Right ventricle myocardium superior (tissue), 1 donor: ENCODE data around the gene RACK1. TPM values are rescaled to one million over a fixed set of nuclear protein-coding genes. Genes with fewer than 3 reads are reported as not detected.
"Not testable (repeated sequence)": the region's sequence is repeated elsewhere in the genome, so short reads cannot be mapped to it uniquely, and the experiment has no call there.

ENCODE experiments used
- ATAC-seq: fragments of 200-7000 bp; cut with Tn5 transposase; one replicate; pipeline ENCODE4 v1.9.1; 2020; ENCODE audit warnings: mild to moderate bottlenecking; ENCODE audit not compliant: poor library complexity
- DNase-seq: peaks from one replicate; pipeline ENCODE4 v3.0.0-alpha.2; 2020
- intact Hi-C: fragments of 100-400 bp; cut with DNase I; formaldehyde crosslinking; loops from one replicate; pipeline ENCODE4 v1.11.2; 2022
- long read RNA-seq: library from polyadenylated mRNA; unstranded; transcript quantifications from one replicate; pipeline ENCODE4 v2.0.0, GENCODE V29; 2021
- total RNA-seq: library from RNA; stranded (reverse); fragmentation: NEBNext Ultra II Directional; extraction: Animal tissue kit (Norgen Biotek cat#: 25700); gene quantifications from one replicate; pipeline ENCODE4 v1.2.1, GENCODE V29; 2021
- donor health status: DM: no; HTN: yes; CAD: no; lungs with severe emphysema.

Gene RACK1
- 577 TPM for total RNA-seq
- long read RNA-seq, transcript RACK1-210 (8 exons, 1,098 nt) = minor isoform, 7 of 653 reads
- long read RNA-seq, transcript RACK1-227 (8 exons, 1,403 nt) = major isoform, 622 of 653 reads
- long read RNA-seq, partial matches to known transcripts = 7 of 653 reads
- long read RNA-seq, other reads (novel, unspliced or antisense) = 11 of 653 reads

- DNase-seq = peak; percentile 93
- peak; percentile 74 for ATAC-seq
- intact Hi-C loops = loop anchor here (2.0 kb wide), 1 partner anchor 19 kb away; no protein-coding TSS in a partner anchor
Observed at GRCh38 chr5:181243564-181244343, at the start of gene RACK1. Gene RACK1, minus strand, starts transcription at chr5:181243906. Its CDS starts 106 bp downstream, at chr5:181243800.

GRCh38 chr5:181287331-181287730 lies 43.6 kb upstream of the RACK1 start:
- intact Hi-C loops, DNase-seq: not testable (repeated sequence)

GRCh38 chr5:181285962-181286705 lies 42.4 kb upstream of the RACK1 start:
- intact Hi-C loops, DNase-seq, ATAC-seq: not testable (repeated sequence)

More at GRCh38 chr5:181287331-181287730, 43.6 kb upstream of the RACK1 start:
- ATAC-seq = not testable (repeated sequence)

DNA sequence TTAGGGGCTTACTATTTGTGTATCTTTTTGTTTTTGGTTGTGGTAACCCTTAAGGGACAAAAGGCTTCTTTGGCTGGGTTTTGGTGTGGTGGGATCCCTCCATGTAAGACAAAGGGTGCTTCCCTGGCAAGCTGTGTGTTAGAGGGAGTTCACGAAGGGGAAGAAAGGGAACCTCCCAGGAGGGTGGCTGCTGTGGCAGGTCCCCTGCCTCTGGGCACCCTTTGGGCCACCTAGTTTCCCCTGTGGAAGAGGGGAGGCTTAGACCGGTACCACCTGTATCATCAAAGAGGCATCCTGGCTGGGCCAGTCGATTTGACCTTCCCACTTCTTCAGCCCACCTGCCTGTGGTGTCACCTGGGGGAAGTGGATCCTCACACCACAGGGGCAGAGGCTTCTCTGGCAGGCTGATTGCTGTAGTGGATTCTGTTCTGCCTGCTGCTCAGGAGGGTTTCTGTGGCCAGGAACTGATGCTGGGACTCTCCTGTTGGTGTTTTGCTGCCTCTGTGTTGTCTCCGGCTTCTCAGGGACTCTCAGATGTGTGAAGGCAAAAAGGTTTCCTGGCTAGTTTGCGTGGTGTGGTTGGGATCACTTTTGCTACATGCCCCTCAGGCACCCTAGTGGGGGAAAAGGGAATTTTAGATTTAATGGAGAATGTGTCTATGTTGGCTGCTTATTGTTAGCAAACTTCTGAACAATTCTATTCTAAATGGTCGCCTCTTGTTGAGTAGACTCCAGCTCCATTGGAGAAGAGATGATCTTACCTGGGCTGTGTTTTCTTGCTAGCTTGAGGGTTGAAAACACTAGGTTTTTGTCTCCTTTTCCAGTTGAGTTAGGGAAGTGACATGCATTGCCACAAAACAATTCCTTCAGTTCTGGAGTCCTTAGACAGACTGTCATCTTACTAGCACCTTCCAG lies 40.4 kb upstream of the RACK1 start:
- DNase-seq, ATAC-seq, intact Hi-C loops: not testable (repeated sequence)

- intact Hi-C loops = no loop called here
- no peak for ATAC-seq
- DNase-seq = no peak
Observed at GRCh38 chr5:181283347-181283746, 39.6 kb upstream of the RACK1 start.

GRCh38 chr5:181282874-181283273 lies 39.2 kb upstream of the RACK1 start:
- DNase-seq (no peak), ATAC-seq (no peak)
- intact Hi-C loops = no loop called here

DNA sequence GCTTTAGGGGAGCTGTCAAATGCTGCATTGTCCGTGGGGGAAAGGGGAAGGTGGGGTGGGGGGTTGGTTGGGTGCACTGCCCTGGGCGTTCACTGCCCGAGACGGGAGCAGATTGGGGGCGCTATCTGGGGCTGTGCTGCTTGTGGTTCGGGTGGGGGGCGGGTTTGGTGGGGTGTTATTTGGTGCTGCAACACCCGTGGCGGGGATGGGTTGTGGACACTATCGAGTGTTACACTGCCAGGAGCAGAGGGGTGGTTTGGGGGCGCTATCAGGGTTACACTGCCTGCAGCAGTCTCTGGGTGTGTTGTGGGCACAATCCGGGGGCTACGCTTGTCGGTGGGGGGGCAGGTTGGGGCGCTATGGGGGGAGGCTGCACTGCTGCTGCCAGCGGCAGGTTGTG lies 38.7 kb upstream of the RACK1 start:
- intact Hi-C loops, DNase-seq, ATAC-seq: not testable (repeated sequence)

DNA sequence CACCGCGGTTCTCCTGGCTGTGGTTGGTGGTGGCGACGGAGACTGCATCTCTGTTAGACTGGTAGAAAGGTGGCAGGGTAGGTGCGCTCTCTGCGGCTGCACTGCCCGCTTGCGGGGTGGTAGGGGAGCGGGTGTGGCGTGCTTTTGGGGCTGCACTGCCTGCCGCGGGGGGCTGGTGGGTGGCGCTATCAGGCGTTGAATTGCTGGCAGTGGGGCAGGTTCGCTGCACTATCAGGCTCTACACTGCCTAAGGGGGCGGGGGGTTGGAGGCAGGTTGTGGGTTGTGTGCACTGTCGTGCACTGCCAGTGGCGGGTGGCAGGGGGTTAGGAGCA lies 38.2 kb upstream of the RACK1 start:
- intact Hi-C loops = no loop called here
- ATAC-seq (no peak), DNase-seq (no peak)

DNA sequence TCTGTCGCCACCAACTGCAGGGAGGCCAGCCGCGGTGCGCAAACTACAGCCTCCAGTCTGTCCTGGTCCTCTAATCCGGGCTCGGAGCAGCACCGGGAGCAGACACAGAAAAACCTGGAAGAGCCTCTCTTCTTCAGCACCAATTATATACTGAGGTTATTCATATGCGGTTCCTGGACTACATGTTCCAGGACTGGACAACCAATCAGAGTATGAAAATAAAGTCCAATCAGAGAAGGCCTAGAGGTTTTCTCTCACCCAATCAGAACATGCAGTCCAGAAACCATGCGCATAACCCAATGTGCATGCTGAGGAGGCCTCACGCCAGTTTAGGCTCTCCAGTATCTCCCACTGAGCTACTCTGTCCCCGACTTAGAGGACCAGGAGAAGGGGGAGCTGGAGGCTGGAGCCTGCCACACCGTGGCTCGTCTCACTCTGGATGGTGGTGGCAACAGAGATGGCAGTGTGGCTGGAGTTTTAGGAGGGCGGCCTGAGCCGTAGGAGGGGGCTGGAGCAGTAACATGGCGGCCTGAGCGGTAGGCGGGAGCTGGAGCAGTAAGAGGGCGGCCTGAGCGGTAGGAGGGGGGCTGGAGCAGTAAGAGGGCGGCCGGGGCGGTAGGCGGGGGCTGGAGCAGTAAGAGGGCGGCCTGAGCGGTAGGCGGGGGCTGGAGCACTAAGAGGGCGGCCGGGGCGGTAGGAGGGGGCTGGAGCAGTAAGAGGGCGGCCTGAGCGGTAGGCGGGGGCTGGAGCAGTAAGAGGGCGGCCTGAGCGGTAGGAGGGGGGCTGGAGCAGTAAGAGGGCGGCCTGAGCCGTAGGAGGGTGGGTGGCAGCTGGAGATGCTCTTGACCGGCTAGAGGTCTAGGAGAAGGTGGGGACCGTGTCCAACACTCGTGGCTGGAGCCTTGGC lies 37.6 kb upstream of the RACK1 start:
- intact Hi-C loops = no loop called here
- DNase-seq (no peak), ATAC-seq (no peak)

DNA sequence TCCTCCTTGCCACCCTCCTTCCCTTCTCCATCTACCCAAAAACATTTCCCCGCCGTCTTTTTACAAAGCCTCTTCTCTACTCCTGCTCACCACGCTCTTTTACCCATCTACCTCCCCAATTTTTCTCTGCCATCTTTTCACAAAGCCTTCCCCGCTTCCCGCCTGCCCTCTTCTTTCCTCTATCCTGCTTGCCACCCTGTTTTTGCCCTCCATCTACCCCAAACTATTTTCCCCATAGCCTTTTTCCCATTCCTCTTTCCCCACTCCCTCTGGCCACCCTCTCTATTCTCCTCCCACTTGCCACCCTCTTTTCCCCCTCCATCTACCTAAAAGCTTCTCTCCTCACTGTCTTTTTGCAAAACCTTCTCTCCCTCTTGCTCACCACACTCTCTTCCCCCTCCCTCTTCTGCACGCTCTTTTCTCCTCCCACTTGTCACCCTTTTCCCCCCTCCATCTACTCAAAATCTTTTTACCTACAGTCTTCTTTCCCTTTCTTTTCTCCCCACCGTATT lies 36.6 kb upstream of the RACK1 start:
- intact Hi-C loops = no loop called here
- ATAC-seq (no peak), DNase-seq (no peak)

GRCh38 chr5:181273433-181273744 lies 29.7 kb upstream of the RACK1 start:
- peak; percentile 50 for DNase-seq
- intact Hi-C loops = not testable (repeated sequence)
- ATAC-seq = peak; percentile 64

DNA sequence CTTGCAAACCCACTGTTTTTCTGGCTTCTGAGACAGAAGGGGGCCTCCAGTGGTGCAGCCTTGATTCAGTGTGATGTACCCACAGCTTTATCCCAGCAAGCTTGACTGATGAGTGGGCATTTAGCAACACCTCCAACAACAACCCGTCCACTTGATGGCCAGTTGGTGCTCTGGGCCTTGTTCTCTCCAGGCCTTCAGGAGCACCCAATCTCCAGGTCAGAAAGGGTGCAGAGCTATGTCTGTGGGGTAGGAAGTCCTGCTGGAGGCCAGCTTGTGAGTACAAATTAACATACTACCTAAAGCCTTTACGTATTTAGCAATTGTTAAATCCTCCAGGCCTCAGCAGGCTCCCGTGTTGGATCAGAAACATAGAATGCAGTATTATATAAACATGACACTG lies 27.4 kb upstream of the RACK1 start:
- intact Hi-C loops = no loop called here
- ATAC-seq = no peak
- no peak for DNase-seq

DNA sequence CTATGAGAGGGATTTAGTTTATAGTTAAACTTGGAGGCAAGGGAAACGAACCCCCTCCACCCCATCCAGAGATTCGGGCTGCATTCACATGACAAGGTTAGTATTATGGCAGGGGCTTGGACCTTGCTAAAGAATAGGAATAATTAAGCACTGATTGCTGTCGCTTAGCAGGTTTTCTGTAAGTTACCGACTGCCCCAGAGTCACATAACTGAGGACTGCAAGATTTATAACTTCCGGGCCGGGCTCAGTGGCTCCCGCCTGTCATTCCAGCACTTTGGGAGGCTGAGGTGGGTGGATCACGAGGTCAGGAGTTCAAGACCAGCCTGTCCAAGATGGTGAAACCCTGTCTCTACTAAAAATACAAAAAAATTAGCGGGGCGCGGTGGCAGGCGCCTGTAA lies 24.2 kb upstream of the RACK1 start:
- intact Hi-C loops, DNase-seq, ATAC-seq: not testable (repeated sequence)

GRCh38 chr5:181267291-181267904 lies 23.7 kb upstream of the RACK1 start:
- ATAC-seq, DNase-seq, intact Hi-C loops: not testable (repeated sequence)

- ATAC-seq = no peak
- no peak for DNase-seq
- intact Hi-C loops = no loop called here
Observed at GRCh38 chr5:181265092-181265671, 21.5 kb upstream of the RACK1 start.

DNA sequence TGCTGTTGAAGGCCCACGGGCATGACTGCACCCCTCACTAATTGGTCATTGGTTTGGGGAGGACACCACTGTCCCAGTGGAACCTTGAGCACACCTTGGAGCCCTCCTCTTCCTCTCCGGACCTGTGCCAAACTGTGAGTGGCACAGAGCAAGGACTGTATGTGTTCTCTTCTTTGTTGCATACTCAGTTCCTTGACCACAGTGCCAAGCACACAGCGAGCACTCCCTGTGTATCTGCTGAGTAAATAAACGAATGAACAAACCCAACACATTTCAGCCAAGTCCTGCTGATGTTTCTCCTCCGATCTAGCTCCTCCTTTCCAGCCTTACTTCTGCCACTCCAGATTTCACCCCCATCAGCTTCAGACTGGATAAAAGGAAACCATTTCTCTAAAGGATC lies 19.9 kb upstream of the RACK1 start:
- ATAC-seq (no peak), DNase-seq (no peak)
- intact Hi-C loops = loop anchor here (2.0 kb wide), 1 partner anchor 77 kb away; no protein-coding TSS in a partner anchor
